Hematopoietic multipotent progenitor cell treated with erythropoietin and hydrocortisone succinate and interleukin-3 and kit ligand, for 4 days (in vitro differentiated cells): ENCODE measurements around the gene GRB10.

ENCODE experiments used
- DNase-seq: peaks from one replicate; pipeline ENCODE4 v3.0.0-alpha.2; 2015

The GRB10 gene

GRCh38 chr7:50665403-50666123 is 117.1 kb downstream of the GRB10 start:
- DNase-seq: no peak

- DNase-seq: peak; percentile 27
Measured at GRCh38 chr7:50664937-50665336, 117.8 kb downstream of the GRB10 start.

- peak; percentile 62 for DNase-seq
Measured at GRCh38 chr7:50664461-50664922, 118.2 kb downstream of the GRB10 start.

GRCh38 chr7:50663396-50664102 is 119.1 kb downstream of the GRB10 start:
- no peak for DNase-seq

GRCh38 chr7:50662996-50663395 is 119.7 kb downstream of the GRB10 start:
- no peak for DNase-seq

- DNase-seq: peak; percentile 58
Measured at GRCh38 chr7:50662041-50662694, 120.5 kb downstream of the GRB10 start.

- peak; percentile 77 for DNase-seq
Measured at GRCh38 chr7:50661345-50662040, 121.2 kb downstream of the GRB10 start.

GRCh38 chr7:50660830-50661175 is 121.9 kb downstream of the GRB10 start:
- DNase-seq: no peak

GRCh38 chr7:50660040-50660829 is 122.5 kb downstream of the GRB10 start:
- peak; percentile 73 for DNase-seq

- DNase-seq: no peak
Measured at GRCh38 chr7:50659329-50659965, 123.2 kb downstream of the GRB10 start.

GRCh38 chr7:50658696-50659095 is 124.0 kb downstream of the GRB10 start:
- DNase-seq: no peak

GRCh38 chr7:50657912-50658311 is 124.8 kb downstream of the GRB10 start:
- no peak for DNase-seq

- no peak for DNase-seq
Measured at GRCh38 chr7:50657341-50657873, 125.3 kb downstream of the GRB10 start.

GRCh38 chr7:50656141-50656895 is 126.4 kb downstream of the GRB10 start:
- no peak for DNase-seq

GRCh38 chr7:50655490-50655889 is 127.2 kb downstream of the GRB10 start:
- no peak for DNase-seq

- no peak for DNase-seq
Measured at GRCh38 chr7:50655020-50655419, 127.7 kb downstream of the GRB10 start.

GRCh38 chr7:50653981-50654425 is 128.7 kb downstream of the GRB10 start:
- DNase-seq: no peak

GRCh38 chr7:50653126-50653864 is 129.4 kb downstream of the GRB10 start:
- peak; percentile 46 for DNase-seq

GRCh38 chr7:50652400-50653125 is 130.1 kb downstream of the GRB10 start:
- no peak for DNase-seq
